Lower leg skin (tissue), 3 donors: Measurements from ENCODE around the gene WDR27.

Experiments used
- POLR2A ChIP-seq, 2 donors: fragments of 450-650 bp; IDR thresholded peaks; one replicate each; pipeline ENCODE4 v1.6.1; 2016 to 2017; ENCODE audit warnings: antibody characterized with exemption in 2 of 2, mild to moderate bottlenecking in 1 of 2, moderate library complexity in 1 of 2
- TF ChIP-seq, protein P1 (sequence below), 3 donors: fragments of 450-650 bp; IDR thresholded peaks; one replicate each; pipeline ENCODE4 v1.5.1; 2016; ENCODE audit warnings: antibody characterized with exemption in 3 of 3, mild to moderate bottlenecking in 3 of 3, moderate library complexity in 2 of 3

DNA sequence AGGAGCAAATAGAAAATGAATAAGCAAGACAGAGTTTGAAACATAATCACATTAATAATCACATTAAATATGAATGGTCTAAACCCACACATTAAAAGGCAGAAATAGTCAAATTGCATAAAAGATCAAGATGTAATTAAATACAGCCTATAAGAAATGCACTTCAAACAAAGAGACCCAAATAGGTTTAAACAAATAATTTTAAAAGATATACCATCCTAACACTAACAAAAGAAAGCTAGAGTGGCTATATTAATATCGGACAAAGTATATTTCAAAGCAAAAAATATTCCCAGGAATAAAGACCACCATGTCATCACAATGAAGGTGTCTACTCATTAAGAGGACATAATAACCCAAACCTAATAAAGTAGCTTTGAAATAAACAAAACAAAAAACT is 140.2 kb downstream of the WDR27 start:
- TF ChIP-seq, protein P1, sequence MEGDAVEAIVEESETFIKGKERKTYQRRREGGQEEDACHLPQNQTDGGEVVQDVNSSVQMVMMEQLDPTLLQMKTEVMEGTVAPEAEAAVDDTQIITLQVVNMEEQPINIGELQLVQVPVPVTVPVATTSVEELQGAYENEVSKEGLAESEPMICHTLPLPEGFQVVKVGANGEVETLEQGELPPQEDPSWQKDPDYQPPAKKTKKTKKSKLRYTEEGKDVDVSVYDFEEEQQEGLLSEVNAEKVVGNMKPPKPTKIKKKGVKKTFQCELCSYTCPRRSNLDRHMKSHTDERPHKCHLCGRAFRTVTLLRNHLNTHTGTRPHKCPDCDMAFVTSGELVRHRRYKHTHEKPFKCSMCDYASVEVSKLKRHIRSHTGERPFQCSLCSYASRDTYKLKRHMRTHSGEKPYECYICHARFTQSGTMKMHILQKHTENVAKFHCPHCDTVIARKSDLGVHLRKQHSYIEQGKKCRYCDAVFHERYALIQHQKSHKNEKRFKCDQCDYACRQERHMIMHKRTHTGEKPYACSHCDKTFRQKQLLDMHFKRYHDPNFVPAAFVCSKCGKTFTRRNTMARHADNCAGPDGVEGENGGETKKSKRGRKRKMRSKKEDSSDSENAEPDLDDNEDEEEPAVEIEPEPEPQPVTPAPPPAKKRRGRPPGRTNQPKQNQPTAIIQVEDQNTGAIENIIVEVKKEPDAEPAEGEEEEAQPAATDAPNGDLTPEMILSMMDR (IDR thresholded peaks at IDR 0.05): no peak
- no peak for TF ChIP-seq POLR2A (IDR thresholded peaks at IDR 0.05)
